ENCODE data around the gene KCNMA1. TPM values are rescaled to one million over a fixed set of nuclear protein-coding genes. Genes with fewer than 3 reads are reported as not detected.

The KCNMA1 gene
- polyA plus RNA-seq, 1 of the 3 experiments (the other 2 are of a cell fraction): 107 TPM

- Histone ChIP-seq H3K9ac (no peak overlapping the region), H3K79me2 (ENCODE audit: insufficient read depth) (no peaks in the 10 kb centered on the region), H3K9me3 (peaks cover 5% of the 10 kb centered on the region; the same call in 1 of the 2 replicates), H2AFZ (ENCODE audit: low read depth) (no peak overlapping the region), H3K4me2 (no peak overlapping the region), H3F3A (replicated peaks; ENCODE audit: insufficient read depth) (no peaks in the 10 kb centered on the region), H3K27ac (ENCODE audit: low read depth in 2 of 2, low read length in 1 of 2) (no peak overlapping the region; a peak in 1 of 4 replicates), H3K36me3 (replicated peaks in 1 of 2; ENCODE audit: control insufficient read depth in 1 of 2, insufficient read depth in 2 of 2, low read length in 1 of 2) (peaks cover 0 to 47% of the 10 kb centered on the region in 2 experiments), H3K9me2 (no peaks in the 10 kb centered on the region), H3K4me3 (ENCODE audit: low read depth in 2 of 2, low read length in 1 of 2) (no peak overlapping the region), H3K4me1 (ENCODE audit: control insufficient read depth in 1 of 2, insufficient read depth in 2 of 2, low read depth in 1 of 2, low read length in 1 of 2) (peaks cover 0 to 8% of the 10 kb centered on the region in 2 experiments; a peak in 2 of 4 replicates), H4K20me1 (ENCODE audit: insufficient read depth) (no peaks in the 10 kb centered on the region), H3K27me3 (ENCODE audit: insufficient read depth) (no peaks in the 10 kb centered on the region)
- DNase-seq: no peak
- TF ChIP-seq POLR2AphosphoS5 (IDR thresholded peaks at IDR 0.05; ENCODE audit: low read depth, low read length): no peak
- no peak for TF ChIP-seq RCOR1 (IDR thresholded peaks at IDR 0.05; ENCODE audit: low read length)
- ChIA-PET POLR2A (no interaction called here), CTCF (interaction anchor here (1.0 kb wide), 1 partner anchor 18 kb away, joined by 3 read pairs; no protein-coding TSS in a partner anchor)
- WGBS (ENCODE audit: low lambda C conversion rate): 45% methylated on average over 2 of the region's 2 CpGs
Measured at GRCh38 chr10:77002872-77003271, 634.7 kb downstream of the KCNMA1 start.

- Histone ChIP-seq H3K9me2 (no peaks in the 10 kb centered on the region), H3K36me3 (replicated peaks in 1 of 2; ENCODE audit: control insufficient read depth in 1 of 2, insufficient read depth in 2 of 2, low read length in 1 of 2) (peaks cover 0 to 37% of the 10 kb centered on the region in 2 experiments), H4K20me1 (ENCODE audit: insufficient read depth) (no peaks in the 10 kb centered on the region), H3K4me2 (no peak overlapping the region), H3K4me1 (ENCODE audit: control insufficient read depth in 1 of 2, insufficient read depth in 2 of 2, low read depth in 1 of 2, low read length in 1 of 2) (peaks cover 0 to 8% of the 10 kb centered on the region in 2 experiments; a peak in 2 of 4 replicates), H2AFZ (ENCODE audit: low read depth) (no peak overlapping the region), H3K27me3 (ENCODE audit: insufficient read depth) (no peaks in the 10 kb centered on the region), H3K27ac (ENCODE audit: low read depth in 2 of 2, low read length in 1 of 2) (no peak overlapping the region), H3K4me3 (ENCODE audit: low read depth in 2 of 2, low read length in 1 of 2) (no peak overlapping the region), H3F3A (replicated peaks; ENCODE audit: insufficient read depth) (no peaks in the 10 kb centered on the region), H3K79me2 (ENCODE audit: insufficient read depth) (no peaks in the 10 kb centered on the region), H3K9ac (no peak overlapping the region), H3K9me3 (no peaks in the 10 kb centered on the region)
- TF ChIP-seq ZBTB33 (IDR thresholded peaks at IDR 0.05; ENCODE audit: borderline replicate concordance, low read depth) (no peak), PBX3 (IDR thresholded peaks at IDR 0.05) (no peak), MEF2A (IDR thresholded peaks at IDR 0.05; ENCODE audit: borderline replicate concordance, low read depth) (no peak), USF2 (IDR thresholded peaks at IDR 0.05; ENCODE audit: borderline replicate concordance, low read depth, low read length) (no peak), RAD21 (IDR thresholded peaks at IDR 0.05; ENCODE audit: low read length) (no peak), GABPA (IDR thresholded peaks at IDR 0.05; ENCODE audit: low read depth) (no peak), EP300 (IDR thresholded peaks at IDR 0.05; ENCODE audit: borderline replicate concordance in 1 of 2, low read depth in 1 of 2, low read length in 1 of 2) (no peak), IRF3 (IDR thresholded peaks at IDR 0.05; ENCODE audit: low read depth, low read length) (no peak), EZH2phosphoT487 (IDR thresholded peaks at IDR 0.05; ENCODE audit: borderline replicate concordance, low read depth) (no peak), RCOR1 (IDR thresholded peaks at IDR 0.05; ENCODE audit: low read length) (no peak), CTCF (IDR thresholded peaks at IDR 0.05) (no peak)
- no peak for DNase-seq
- WGBS (ENCODE audit: low lambda C conversion rate): 89% methylated on average over 12 of the region's 12 CpGs
- CTCF ChIA-PET: interaction anchor here (1.2 to 1.6 kb wide), 2 partner anchors 16 to 964 kb away, joined by 3 to 8 read pairs; no protein-coding TSS in a partner anchor
- POLR2A ChIA-PET: no interaction called here
Measured at GRCh38 chr10:77001206-77001605, 636.4 kb downstream of the KCNMA1 start.

All from SK-N-SH (cell line).